ENCODE measurements around the gene KCNH2.

The KCNH2 gene

DNA sequence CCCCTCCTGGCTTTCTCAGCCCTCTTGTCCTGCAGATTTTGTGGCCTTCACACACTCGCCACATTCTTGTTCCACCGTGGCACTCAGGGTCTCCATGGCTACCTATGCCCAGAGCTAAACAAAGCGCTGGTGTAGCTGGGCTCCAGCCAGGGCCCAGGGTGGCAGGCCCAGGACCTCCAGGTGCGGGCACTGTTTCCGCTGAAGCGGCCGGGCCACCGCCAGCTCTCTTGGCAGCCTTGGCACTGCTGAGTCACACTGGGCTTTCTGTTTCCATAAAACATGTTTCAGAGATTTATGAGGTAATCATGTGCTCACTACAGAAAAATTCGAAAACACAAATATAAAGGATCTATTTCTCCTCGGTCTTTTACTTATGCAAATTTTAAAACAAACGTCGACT is 74.5 kb downstream of the KCNH2 start:
- no peak for DNase-seq

DNA sequence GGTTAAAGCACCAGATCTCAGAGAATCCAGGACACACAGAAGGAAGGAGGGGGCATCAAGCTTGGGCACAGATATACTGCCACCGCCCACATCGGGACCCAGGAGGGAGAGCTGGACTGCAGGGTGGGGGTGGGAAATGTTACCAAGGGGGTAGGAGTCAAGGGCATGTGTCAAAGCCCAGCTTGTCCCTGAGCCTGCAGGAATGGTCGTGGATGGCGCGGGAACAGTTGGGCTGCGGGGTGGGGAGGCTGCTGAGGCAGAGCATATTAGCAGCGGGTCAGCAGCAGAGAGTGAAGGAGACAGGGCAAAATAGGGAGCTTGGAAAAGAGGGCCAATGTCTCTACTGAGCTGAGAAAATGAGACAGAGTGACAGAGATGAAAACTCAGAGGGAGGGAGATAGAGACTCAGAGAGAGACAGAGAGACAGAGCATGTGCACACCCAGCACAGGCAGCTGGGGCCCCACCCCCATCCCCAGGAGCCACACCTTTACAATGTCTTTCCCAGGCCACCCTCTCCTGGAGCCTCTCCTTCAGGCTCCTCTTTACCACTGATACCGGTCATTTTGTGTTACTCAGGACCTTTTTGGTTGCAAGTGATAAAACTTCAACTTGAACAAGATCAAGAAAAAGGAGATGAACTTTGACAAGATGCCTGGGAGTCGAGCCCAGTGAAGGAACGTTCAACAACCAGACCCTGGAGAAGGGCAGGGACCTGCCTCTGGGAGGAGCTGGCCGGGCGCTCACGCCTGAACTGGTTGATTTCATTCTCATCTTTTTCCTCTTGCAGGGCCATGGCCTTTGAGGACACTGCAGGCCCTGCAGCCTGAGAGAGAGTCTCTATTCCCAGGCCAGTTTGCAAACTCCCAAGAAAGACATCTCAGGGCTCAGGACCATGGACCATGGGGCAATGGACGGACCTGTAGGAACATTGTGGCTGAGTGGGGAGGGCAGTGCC is 75.8 kb downstream of the KCNH2 start:
- no peak for DNase-seq

DNA sequence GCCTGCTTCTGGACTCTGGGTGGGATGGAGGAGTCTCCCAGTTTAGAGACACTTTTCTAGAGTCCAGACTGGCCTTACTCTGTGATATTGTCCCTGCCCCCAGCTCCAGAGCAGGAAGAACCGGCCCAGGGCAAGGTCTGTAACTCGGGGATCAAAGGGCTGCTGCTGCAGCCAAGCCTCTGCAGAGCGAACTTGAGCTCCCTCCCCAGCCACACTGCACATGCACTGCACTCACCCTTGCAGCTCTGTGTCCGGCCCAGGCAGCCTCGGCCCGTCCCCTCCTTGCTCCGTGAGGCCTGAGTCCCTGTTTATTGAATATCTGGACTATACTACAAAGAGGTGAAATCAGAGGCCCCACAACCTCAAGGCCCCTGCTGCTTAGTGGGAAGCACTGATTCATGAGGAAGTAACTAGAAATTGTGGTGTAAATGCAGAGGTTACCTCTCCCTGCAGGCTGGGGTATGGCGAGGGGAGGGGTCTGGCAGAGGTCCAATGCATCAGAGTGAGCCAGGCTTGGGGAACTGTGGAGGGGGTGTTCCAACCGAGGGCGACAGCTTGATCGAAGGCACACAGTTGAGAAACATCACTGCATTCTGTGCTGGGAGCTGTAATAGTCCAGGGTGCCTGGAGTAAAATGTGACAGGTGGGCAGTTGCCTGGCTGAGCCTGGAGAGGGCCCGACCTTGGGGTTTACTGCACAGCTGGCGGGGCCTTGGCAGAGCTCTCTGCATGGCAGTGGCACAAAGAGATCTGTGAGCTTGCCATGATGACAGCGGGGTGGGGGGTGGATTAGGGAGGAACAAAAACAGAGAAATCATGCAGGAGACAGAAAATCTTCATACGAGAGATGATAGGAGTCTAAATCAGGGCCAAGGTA is 76.7 kb downstream of the KCNH2 start:
- DNase-seq, result no peak

DNA sequence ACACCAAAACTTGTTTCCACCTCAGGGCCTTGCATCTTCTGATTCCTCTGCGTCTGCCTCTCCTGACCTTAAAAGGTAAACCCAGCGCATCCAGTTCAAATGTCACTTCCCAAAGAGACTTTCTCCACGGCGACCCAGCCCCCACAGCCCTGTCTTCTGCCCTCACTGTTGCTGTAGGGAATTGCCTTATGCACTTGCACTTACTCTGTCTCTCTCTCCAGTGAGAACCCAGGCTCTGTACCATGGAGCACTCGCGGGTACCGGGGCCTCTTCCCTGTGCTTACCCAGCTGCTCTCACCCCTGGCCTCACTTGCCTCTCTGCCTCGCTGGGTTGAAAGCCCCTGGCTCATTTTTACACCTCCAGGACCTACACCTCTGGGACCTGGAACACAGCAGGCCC is 77.4 kb downstream of the KCNH2 start:
- no peak for DNase-seq

DNA sequence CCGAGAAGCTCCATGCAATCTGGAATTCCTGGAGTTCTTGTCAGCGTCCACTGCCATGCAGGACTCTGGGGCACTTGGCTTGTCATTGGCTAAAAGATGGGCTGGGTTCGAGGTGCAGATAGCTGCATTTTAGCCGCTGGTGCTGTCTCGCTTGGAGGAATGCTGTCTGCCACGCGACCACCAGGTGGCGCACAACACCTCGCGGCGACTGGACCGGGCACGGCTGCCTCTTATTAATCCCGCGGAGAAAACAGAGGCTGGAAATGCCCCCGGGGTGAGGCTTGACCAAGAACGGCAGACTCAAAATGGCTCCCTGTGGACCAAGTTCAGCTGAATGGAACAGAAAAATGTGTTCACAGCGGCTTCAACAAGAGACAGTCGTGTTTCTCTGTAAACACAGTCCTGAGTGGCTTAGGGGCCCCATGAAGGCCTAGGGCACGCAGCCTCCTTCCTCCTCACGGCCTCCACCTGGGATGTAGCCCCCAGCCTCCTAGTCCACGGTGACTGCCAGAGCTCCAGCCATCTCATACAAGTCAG is 79.6 kb downstream of the KCNH2 start:
- DNase-seq, result peak; percentile 72

DNA sequence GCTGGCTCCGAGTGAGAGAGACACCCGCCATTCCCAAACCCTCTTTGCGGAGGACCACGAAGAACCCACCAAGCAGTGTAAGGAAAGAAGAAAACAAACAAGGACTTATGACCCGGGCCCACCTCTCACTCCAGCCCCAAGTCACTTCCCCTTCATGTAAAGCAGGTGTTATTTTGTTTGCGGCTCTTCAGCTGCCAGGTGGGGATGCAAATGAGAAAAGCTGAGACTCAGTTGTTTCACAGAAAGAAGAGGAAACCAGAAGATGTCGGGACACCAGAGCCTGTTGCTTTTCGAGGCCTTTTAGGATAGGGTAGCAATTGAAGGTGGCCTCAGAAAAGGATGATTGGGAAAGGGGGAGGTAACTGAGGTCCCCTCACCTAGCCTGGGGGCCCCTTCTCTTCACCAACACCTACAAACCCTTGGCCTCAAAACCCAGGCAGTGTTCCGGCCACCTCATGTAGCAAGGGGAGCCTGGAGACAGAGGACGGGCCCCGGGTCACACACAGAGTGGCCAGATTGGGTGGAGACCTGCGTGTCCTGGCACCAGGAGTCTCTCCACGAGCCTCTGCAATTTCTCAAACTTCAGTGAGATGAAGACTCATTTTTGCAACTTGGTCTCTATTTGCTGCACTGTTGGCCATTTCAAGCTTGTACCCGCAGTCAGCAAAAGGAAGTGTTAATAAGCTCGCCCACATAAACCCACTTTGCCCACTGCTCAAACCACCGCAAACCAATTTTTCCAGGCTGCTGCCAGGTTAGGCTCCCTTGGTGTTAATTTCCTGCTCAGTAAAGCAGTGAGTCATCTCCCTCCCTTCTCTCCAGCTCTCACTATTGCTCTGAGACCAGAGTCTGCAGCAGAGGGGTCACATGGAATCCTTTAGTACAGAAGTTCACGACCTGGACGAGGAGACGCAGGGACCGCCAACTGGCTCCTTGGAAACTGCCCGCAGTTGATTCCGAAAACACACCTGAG is 80.3 kb downstream of the KCNH2 start:
- no peak for DNase-seq

DNA sequence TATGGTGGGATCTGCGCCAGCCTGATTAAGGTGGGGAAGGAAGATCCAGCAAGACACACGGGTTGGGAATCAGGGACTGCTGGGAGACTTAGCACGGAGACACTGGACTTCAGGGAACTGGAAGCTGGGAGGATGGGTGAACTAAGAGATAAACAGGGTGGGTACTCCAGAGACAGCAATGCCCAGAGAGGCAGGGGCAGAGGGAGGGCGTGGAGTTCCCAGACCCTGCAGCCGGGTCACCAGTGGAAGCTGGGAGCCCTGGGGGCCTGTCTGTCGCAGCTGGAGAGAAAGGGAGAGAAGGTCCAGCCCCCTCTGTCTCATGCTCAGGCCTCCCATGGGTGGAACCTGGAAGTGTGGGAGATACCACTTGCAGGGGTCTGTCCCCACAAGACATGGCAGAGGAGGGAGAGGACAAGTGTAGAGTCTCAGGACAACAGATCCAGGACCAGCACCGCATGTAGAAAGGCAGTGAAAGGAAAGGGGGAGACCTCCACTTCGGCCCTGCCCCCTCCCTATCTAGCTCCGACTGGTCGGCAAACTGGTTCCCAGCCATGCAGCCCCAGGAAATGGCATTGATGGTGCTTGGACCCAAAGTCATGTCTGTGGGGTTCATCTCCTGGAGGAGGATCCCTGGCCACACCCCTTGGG is 81.4 kb downstream of the KCNH2 start:
- DNase-seq, result no peak

DNA sequence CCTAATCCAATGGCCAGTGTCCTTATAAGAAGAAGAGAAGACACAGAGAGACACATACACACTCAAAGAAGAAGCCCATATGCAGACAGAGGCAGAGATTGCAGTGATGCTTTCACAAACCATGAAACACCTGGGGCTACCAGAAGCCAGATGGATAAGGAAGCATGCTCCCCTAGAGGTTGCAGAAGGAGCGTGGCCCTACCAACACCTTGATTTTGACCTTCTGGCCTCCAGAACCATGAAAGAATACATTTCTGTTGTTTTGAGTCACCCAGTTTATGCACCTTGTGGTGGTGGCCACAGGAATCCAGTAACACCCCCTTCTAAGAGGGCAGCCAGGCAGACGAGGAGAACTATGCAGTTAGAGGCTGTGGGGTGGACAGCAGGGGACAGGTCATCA is 82.3 kb downstream of the KCNH2 start:
- no peak for DNase-seq

All from activated T-cell treated with anti-CD3 and anti-CD28 coated beads for 4 hours (primary cell).